MM.1S (cell line): Measurements from ENCODE around the gene PRDM5.

Experiments
- CTCF ChIP-seq: fragments of 300-600 bp; sonication (generic); IDR thresholded peaks from 2 replicates; pipeline ENCODE4 v1.5.1; 2016; ENCODE audit warnings: antibody characterized with exemption, low read length, mixed read lengths
- EZH2 ChIP-seq: fragments of 300-600 bp; sonication (generic); optimal IDR thresholded peaks from 2 replicates; pipeline ENCODE3; 2017; ENCODE audit warnings: low read depth, mild to moderate bottlenecking, antibody characterized with exemption, low read length, mixed read lengths

- no peak for TF ChIP-seq CTCF
- no peak for TF ChIP-seq EZH2
Measured at GRCh38 chr4:120733968-120734367, 188.6 kb downstream of the PRDM5 start.
